Measurements from ENCODE around the gene CST7. TPM values are rescaled to one million over a fixed set of nuclear protein-coding genes. Genes with fewer than 3 reads are reported as not detected.

Gene CST7
- total RNA-seq, 1 experiment from 2014 or later = not detected

- ChIA-PET CTCF (no interaction called here), POLR2A (no interaction called here)
- no peak overlapping the region for H3K4me3 ChIP-seq (ENCODE audit: low read depth in 2 of 2, low read length in 2 of 2)
- H3K27ac ChIP-seq (ENCODE audit: low read length) = no peak overlapping the region
- no peaks in the 10 kb centered on the region for H3K27me3 ChIP-seq (ENCODE audit: control insufficient read depth, insufficient read depth, low read length)
- intact Hi-C loops (cut with micrococcal nuclease; ENCODE audit: unreplicated experiment) = no loop called here
- no peaks in the 10 kb centered on the region for H3K36me3 ChIP-seq (ENCODE audit: control insufficient read depth, insufficient read depth, low read length)
- no peak for DNase-seq (ENCODE audit: low read depth, low spot score)
- in situ Hi-C loops (cut with HindIII; ENCODE audit: low pct_unique_long_range_greater_than_20kb, low sequenced_read_pairs) = no loop called here
- no peaks in the 10 kb centered on the region for H3K9me3 ChIP-seq (ENCODE audit: control insufficient read depth, insufficient read depth, low read depth, low read length)
- ATAC-seq = no peak
- TF ChIP-seq, protein P1, sequence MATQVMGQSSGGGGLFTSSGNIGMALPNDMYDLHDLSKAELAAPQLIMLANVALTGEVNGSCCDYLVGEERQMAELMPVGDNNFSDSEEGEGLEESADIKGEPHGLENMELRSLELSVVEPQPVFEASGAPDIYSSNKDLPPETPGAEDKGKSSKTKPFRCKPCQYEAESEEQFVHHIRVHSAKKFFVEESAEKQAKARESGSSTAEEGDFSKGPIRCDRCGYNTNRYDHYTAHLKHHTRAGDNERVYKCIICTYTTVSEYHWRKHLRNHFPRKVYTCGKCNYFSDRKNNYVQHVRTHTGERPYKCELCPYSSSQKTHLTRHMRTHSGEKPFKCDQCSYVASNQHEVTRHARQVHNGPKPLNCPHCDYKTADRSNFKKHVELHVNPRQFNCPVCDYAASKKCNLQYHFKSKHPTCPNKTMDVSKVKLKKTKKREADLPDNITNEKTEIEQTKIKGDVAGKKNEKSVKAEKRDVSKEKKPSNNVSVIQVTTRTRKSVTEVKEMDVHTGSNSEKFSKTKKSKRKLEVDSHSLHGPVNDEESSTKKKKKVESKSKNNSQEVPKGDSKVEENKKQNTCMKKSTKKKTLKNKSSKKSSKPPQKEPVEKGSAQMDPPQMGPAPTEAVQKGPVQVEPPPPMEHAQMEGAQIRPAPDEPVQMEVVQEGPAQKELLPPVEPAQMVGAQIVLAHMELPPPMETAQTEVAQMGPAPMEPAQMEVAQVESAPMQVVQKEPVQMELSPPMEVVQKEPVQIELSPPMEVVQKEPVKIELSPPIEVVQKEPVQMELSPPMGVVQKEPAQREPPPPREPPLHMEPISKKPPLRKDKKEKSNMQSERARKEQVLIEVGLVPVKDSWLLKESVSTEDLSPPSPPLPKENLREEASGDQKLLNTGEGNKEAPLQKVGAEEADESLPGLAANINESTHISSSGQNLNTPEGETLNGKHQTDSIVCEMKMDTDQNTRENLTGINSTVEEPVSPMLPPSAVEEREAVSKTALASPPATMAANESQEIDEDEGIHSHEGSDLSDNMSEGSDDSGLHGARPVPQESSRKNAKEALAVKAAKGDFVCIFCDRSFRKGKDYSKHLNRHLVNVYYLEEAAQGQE (IDR thresholded peaks at IDR 0.05; ENCODE audit: insufficient read depth in 1 of 2, low read depth in 2 of 2, low read length in 1 of 2) = no peak
- TF ChIP-seq TCF7L2 (IDR thresholded peaks at IDR 0.05; ENCODE audit: low read depth, low read length) = no peak
- TF ChIP-seq, protein P2, sequence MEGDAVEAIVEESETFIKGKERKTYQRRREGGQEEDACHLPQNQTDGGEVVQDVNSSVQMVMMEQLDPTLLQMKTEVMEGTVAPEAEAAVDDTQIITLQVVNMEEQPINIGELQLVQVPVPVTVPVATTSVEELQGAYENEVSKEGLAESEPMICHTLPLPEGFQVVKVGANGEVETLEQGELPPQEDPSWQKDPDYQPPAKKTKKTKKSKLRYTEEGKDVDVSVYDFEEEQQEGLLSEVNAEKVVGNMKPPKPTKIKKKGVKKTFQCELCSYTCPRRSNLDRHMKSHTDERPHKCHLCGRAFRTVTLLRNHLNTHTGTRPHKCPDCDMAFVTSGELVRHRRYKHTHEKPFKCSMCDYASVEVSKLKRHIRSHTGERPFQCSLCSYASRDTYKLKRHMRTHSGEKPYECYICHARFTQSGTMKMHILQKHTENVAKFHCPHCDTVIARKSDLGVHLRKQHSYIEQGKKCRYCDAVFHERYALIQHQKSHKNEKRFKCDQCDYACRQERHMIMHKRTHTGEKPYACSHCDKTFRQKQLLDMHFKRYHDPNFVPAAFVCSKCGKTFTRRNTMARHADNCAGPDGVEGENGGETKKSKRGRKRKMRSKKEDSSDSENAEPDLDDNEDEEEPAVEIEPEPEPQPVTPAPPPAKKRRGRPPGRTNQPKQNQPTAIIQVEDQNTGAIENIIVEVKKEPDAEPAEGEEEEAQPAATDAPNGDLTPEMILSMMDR (IDR thresholded peaks at IDR 0.05) = no peak
- no peak for TF ChIP-seq POLR2AphosphoS5 (IDR thresholded peaks at IDR 0.05; ENCODE audit: low read depth, low read length)
- no peak for TF ChIP-seq SIN3A (IDR thresholded peaks at IDR 0.05; ENCODE audit: borderline replicate concordance, insufficient read depth, low read depth, low read length)
- H3K4me1 ChIP-seq (ENCODE audit: control insufficient read depth, insufficient read depth, low read length) = no peaks in the 10 kb centered on the region
- BruUV-seq (replicated peaks) = no TSS peak
Measured at GRCh38 chr20:24908642-24909041, 40.4 kb upstream of the CST7 start.

DNA sequence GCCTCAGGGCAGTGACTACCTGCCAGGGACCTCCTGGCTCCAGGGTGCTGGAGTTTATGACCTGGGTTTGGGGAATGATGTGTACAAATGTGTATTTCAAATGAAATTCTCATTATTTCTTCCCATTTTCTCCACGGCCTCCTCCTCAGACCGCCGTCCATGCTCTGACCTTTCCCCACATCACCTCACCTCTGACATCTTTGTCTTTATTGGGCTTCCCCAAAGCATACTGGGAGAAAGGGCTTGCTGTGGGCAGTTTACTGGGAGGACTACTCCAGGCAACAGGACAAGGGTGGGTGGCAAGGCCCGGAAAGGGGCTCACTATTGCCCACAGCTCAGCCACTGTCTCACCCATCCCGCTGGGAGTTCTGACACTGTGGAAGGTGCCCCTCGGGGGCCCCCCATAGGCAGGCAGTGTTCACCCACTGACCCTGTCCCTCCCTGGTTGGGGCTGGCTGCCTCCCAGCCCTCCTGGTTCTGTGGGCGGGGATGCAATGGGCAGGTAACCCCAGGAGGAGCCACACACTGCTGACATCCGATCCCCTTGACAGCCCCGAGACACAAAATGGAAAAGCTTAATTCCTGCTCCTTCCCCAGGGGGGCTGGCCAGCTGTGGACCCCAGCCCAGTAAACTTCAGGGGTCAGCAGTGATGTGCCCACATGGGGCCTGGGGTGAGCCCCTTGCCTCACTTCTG lies 39.8 kb upstream of the CST7 start:
- H3K9me3 ChIP-seq (ENCODE audit: control insufficient read depth, insufficient read depth, low read depth, low read length) = no peaks in the 10 kb centered on the region
- CTCF ChIA-PET = no interaction called here
- intact Hi-C loops (cut with micrococcal nuclease; ENCODE audit: unreplicated experiment) = no loop called here

More for the DNA sequence above, 39.8 kb upstream of the CST7 start:
- TF ChIP-seq, protein P1 (IDR thresholded peaks at IDR 0.05; ENCODE audit: insufficient read depth in 1 of 2, low read depth in 2 of 2, low read length in 1 of 2) = no peak
- TF ChIP-seq TCF7L2 (IDR thresholded peaks at IDR 0.05; ENCODE audit: low read depth, low read length) = no peak
- TF ChIP-seq, protein P2 (IDR thresholded peaks at IDR 0.05) = no peak
- no peak for TF ChIP-seq POLR2AphosphoS5 (IDR thresholded peaks at IDR 0.05; ENCODE audit: low read depth, low read length)
- TF ChIP-seq SIN3A (IDR thresholded peaks at IDR 0.05; ENCODE audit: borderline replicate concordance, insufficient read depth, low read depth, low read length) = no peak
- in situ Hi-C loops (cut with HindIII; ENCODE audit: low pct_unique_long_range_greater_than_20kb, low sequenced_read_pairs) = no loop called here
- Histone ChIP-seq H3K4me3 (ENCODE audit: low read depth in 2 of 2, low read length in 2 of 2) (no peak overlapping the region), H3K27me3 (ENCODE audit: control insufficient read depth, insufficient read depth, low read length) (no peaks in the 10 kb centered on the region), H3K36me3 (ENCODE audit: control insufficient read depth, insufficient read depth, low read length) (no peaks in the 10 kb centered on the region), H3K4me1 (ENCODE audit: control insufficient read depth, insufficient read depth, low read length) (no peaks in the 10 kb centered on the region), H3K27ac (ENCODE audit: low read length) (no peak overlapping the region)
- ATAC-seq = no peak
- no peak for DNase-seq (ENCODE audit: low read depth, low spot score)
- POLR2A ChIA-PET = no interaction called here
- BruUV-seq (replicated peaks) = no TSS peak
